ENCODE measurements around the gene SORBS1. TPM values are rescaled to one million over a fixed set of nuclear protein-coding genes. Genes with fewer than 3 reads are reported as not detected.

SORBS1 gene
- total and polyA plus RNA-seq, 2 of the 13 experiments (the other 11 are each of a cell fraction or from before 2014, with no cell fraction given): 16.8 to 39.8 TPM

- no peak for TF ChIP-seq SKIL (CRISPR knock-in tag; IDR thresholded peaks at IDR 0.05; ENCODE audit: borderline replicate concordance)
- no peak for TF ChIP-seq TEAD3 (CRISPR knock-in tag; optimal IDR thresholded peaks at IDR 0.05; ENCODE audit: borderline replicate concordance)
- no peak; the same call in 1 of the 2 replicates for TF ChIP-seq HMG20A (CRISPR knock-in tag; IDR thresholded peaks at IDR 0.05; ENCODE audit: borderline replicate concordance)
Measured at GRCh38 chr10:95341716-95342130, 219.4 kb downstream of the SORBS1 start (continued).

GRCh38 chr10:95339863-95340262, 221.3 kb downstream of the SORBS1 start:
- Histone ChIP-seq H3K4me1 (ENCODE audit: insufficient read depth, low read length) (peaks cover 88% of the 10 kb centered on the region), H4K20me1 (ENCODE audit: insufficient read depth, low read length) (no peaks in the 10 kb centered on the region), H3K9me3 (ENCODE audit: low read length) (no peaks in the 10 kb centered on the region), H3K4me3 (replicated peaks in 1 of 3; ENCODE audit: insufficient read depth in 1 of 3, low read depth in 2 of 3, low read length in 3 of 3) (no peak overlapping the region), H3K27ac (ENCODE audit: extremely low read length, insufficient read depth, low read length) (no peak overlapping the region), H3K4me2 (ENCODE audit: low read depth, low read length) (no peak overlapping the region), H3K36me3 (replicated peaks in 1 of 2; ENCODE audit: control insufficient read depth in 1 of 2, insufficient read depth in 2 of 2, low read length in 2 of 2) (peaks cover 6 to 10% of the 10 kb centered on the region in 2 experiments; a peak in 4 of 5 replicates), H3K27me3 (ENCODE audit: control insufficient read depth in 1 of 2, insufficient read depth in 2 of 2, low read length in 2 of 2) (no peaks in the 10 kb centered on the region), H3K79me2 (ENCODE audit: insufficient read depth, low read length) (no peaks in the 10 kb centered on the region), H2AFZ (ENCODE audit: low read length) (no peak overlapping the region), H3K9ac (ENCODE audit: insufficient read depth, low read depth, low read length) (no peak overlapping the region)
- DNase-seq (ENCODE audit: low spot score) (no peak), ATAC-seq (no peak), FAIRE-seq (no peak)
- ChIA-PET CTCF (ENCODE audit: low intra/inter-chr PET ratio, low total read pairs) (no interaction called here), POLR2A (no interaction called here)
- TF ChIP-seq NFIC (IDR thresholded peaks at IDR 0.05; ENCODE audit: low read length): no peak
- no TSS peak for BruUV-seq (replicated peaks)
- intact Hi-C loops (cut with micrococcal nuclease; ENCODE audit: unreplicated experiment) (no loop called here), in situ Hi-C loops (cut with HindIII; ENCODE audit: extremely low pct_ligation_motif_present, low pct_unique_long_range_greater_than_20kb) (no loop called here)
- 100% methylated on average over 1 of the region's 1 CpG for WGBS (ENCODE audit: low lambda C conversion rate)
